GM21423 (cell line): Measurements from ENCODE around the gene GTSF1L.

Experiments
- ATAC-seq: cut with Tn5 transposase; IDR thresholded peaks from one replicate; pipeline ENCODE4 v1.9.1; 2021; ENCODE audit warnings: mild to moderate bottlenecking, moderate library complexity; ENCODE audit not compliant: unreplicated experiment

GTSF1L gene

GRCh38 chr20:43746344-43747137 lies 19.7 kb upstream of the GTSF1L start:
- ATAC-seq, result no peak

DNA sequence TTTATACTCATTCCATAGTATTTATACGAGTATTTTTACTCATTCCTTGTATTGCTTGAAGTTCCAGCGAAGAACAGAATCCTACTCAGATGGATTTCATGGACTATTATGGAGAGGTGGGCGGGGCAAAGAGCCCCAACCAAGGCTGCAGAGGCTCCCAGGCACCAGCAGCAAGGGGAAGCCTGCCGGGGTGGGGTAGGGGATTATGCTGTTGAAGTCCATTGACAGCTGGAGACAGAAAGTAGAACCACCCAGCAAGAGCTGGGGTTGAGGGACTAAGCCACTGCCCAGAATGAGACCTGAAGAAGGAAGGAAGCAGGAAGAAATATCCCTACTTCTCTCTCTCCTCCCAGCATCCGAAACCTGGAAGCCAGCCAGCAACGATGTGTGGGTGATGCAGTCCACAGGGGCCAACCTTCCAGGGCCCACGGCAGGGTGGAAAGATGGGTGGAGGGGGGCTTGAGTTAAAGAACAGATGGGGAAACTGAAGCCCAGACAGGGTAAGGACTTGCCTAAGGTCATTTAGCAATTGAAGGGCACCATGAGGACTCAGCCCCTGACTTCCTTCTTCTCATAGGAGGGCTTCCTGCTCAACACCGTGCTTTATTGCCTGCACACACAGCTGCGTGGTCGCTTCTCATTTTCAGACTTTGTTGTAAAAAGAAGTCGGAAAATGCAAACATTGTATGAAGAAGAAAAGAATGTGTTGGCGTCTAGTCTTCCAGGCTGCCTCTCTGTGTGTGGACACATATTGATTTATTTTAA lies 18.3 kb upstream of the GTSF1L start:
- ATAC-seq, result no peak

DNA sequence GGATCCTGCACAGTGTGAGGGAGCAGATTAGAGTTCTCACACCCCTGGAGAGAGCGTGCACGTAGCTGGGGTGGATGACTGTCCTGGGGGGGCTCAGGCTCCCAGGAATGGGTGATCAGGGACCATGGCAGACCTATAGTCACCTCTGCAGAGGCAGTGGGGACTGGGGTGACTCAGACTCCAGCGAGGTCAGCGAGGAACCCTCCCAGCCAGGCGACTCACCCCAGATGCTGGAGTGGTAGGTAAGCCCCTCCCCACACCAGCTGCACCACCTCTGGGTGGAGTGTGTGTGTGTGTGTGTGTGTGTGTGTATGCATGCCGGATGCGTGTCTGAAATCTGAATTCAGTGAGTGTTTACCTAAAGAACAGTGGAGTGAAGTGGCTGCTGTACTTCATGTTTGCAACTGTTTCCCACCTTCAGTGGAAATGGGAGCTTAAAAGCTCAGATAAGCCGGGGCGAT lies 17.4 kb upstream of the GTSF1L start:
- no peak for ATAC-seq

- ATAC-seq, result no peak
Measured at GRCh38 chr20:43740642-43741041, 13.8 kb upstream of the GTSF1L start.

GRCh38 chr20:43739148-43739749 lies 12.4 kb upstream of the GTSF1L start:
- no peak for ATAC-seq

DNA sequence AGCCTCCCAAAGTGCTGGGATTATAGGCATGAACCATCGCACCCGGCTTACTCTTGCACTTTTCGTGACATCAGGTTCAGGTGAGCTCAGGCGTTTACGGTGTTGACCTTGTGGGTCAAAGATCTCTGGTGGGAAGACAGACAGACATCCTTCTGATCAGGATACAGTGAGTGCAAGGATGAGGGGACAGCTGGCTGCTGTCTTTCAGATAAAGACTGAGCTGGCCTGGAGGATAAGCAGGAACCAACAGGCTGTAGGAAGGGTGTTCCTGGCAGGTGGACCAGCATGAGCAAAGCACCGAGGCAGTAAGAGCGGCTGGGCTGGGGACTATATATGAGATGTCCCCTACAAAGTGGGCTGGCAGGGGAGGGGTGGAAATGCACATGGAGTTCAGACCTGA lies 11.1 kb upstream of the GTSF1L start:
- no peak for ATAC-seq

DNA sequence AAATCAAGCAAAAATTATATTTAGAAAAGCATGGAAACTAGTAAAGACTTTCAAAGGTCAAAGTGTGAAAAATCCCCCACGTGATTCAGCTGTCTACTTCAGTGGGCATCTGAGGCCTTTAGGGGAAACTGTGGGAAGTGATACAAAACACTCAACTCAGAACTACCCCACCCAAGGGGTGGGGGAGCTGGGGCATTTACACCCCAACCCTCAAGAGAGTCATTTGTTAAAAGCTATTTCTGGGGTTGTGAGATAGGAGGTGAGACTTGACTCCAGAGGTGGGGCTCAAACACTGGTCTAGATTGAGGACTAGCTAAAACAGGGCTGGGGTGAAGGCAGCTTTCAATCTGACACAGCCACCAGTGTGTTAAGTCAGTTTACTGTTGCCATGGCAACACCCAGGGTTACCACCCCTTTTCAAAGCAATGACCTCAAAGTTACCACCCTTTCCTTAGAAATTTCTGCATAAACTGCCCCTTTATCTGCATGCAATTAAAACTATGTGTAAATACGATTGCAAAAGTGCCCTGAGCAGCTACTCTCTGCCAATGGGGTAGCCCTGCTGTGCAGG lies 9.9 kb upstream of the GTSF1L start:
- ATAC-seq, result no peak

GRCh38 chr20:43731927-43732326 lies 5.1 kb upstream of the GTSF1L start:
- ATAC-seq, result no peak

- ATAC-seq, result no peak
Measured at GRCh38 chr20:43731469-43731868, 4.7 kb upstream of the GTSF1L start.

DNA sequence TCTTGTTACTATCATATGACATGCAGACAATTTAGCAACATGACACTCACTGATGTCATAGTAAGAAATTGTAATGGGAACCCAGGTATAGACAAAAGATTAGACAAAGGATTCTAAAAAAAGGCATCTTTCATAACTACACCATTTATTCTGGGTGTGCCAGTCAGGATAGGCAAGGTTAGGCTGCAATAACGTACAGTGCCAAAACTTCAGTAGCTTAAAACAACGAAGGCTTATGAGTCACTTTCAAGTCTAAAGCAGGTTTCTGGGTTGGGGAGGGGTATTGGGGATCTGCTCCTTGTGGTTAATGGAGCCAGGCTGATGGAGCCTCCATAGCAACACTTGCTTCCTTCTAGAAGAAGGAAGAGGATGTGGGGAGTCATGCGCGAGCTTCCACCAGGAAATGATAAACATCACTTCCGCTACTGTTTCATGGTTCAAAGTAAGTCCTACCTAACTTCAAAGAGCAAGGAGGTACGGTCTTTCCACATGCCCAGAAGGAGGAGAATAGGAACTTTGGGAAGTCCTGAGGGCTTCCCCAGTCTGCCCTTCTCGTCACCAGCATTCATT lies 2.0 kb upstream of the GTSF1L start:
- no peak for ATAC-seq

DNA sequence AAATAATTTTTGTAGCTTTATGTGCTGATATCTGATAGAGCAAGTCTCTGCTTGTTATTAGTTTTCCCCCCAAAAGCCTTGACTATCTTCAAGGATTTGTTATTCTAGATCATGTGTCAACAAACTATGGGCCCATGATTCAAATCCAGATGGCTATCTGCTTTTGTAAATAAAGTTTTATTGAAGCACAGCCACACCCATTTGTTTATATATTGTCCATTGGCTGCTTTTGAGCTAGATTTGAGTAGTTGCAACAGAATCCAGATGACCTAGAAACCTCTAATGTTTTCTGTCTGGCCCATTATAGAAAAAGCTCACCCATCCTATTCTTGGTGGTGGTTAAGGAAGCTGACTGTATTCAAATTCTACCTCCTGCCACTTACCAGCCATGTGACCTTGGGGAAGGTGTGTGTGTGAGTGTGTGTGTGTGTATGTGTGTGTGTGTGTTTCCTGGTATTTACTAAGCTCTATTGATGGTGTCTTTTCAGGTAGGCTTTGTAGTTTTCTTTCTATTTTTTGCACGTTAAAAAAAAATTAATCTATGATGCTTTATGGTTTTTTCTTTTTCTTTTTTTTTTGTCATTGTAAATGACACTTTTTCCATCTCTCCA lies 1.3 kb upstream of the GTSF1L start:
- peak; percentile 55 for ATAC-seq

- ATAC-seq, result no peak
Measured at GRCh38 chr20:43726333-43726732, 469 bp downstream of the GTSF1L start.

- ATAC-seq, result no peak
Measured at GRCh38 chr20:43725666-43726065, 1.1 kb downstream of the GTSF1L start.

- ATAC-seq, result no peak
Measured at GRCh38 chr20:43724383-43724782, 2.4 kb downstream of the GTSF1L start.

GRCh38 chr20:43723735-43724134 lies 3.1 kb downstream of the GTSF1L start:
- ATAC-seq, result no peak

- ATAC-seq, result no peak
Measured at GRCh38 chr20:43723186-43723585, 3.6 kb downstream of the GTSF1L start.

GRCh38 chr20:43722153-43722505 lies 4.7 kb downstream of the GTSF1L start:
- no peak for ATAC-seq

DNA sequence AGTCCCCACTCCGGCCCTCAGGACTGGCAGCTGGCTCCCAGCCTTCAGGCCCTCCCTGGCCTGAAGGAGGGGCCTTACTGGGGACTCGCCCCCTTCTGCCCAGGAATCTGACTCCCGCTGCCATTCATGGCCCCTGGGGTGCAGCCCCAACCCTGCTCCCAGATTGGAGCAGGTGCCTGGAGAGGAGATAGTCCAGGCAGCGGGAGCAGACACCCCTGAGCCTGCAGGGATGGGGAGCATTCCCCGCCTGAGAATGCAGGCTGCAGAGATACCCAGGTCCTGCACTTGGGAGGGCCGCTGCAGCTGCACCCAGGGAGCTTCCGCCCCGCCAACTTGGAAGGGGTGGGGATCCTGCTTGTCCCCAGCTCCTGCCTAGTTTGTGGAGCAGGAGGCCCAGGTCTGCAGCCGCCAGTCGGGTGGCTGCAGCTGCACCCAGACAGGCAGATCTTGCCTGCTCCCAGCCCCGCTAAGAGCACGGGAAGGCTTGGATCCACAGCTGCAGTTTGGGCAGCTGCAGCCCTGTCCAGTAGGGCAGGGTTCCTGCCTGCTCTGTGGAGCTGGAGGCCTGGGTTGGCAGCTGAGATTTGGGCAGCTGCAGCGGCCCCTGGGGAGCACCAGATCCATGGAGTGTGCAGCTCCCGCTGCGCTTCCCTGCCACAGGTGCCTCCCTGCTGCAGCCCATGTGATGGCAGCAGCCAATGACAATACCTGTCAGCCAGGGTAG lies 5.2 kb downstream of the GTSF1L start:
- ATAC-seq, result no peak

- ATAC-seq, result no peak
Measured at GRCh38 chr20:43721097-43721428, 5.7 kb downstream of the GTSF1L start.

GRCh38 chr20:43720007-43720406 lies 6.8 kb downstream of the GTSF1L start:
- no peak for ATAC-seq
